Vagina (tissue), 2 donors: ENCODE results near the gene RPL3. TPM values are rescaled to one million over a fixed set of nuclear protein-coding genes. Genes with fewer than 3 reads are reported as not detected.
"Not testable (repeated sequence)": the region's sequence is repeated elsewhere in the genome, so short reads cannot be mapped to it uniquely, and the experiment has no call there.

Experiments used
- DNase-seq, 2 donors: peaks; one replicate each; pipeline ENCODE4 v3.0.0-alpha.2; 2017; ENCODE audit errors: extremely low spot score in 2 of 2
- H3K27ac ChIP-seq: fragments of 200-600 bp; sonication (generic); one replicate; pipeline ENCODE4 v1.5.1; 2019
- H3K27me3 ChIP-seq: fragments of 200-600 bp; sonication (generic); one replicate; pipeline ENCODE4 v1.5.1; 2019
- H3K36me3 ChIP-seq, 2 donors: fragments of 200-600 bp; sonication (generic); one replicate each; pipeline ENCODE4 v1.5.1; 2017 to 2019
- H3K4me1 ChIP-seq: fragments of 200-600 bp; sonication (generic); one replicate; pipeline ENCODE4 v1.5.1; 2019
- H3K4me3 ChIP-seq, 2 donors: fragments of 200-600 bp; sonication (generic); 1 replicate in 1 of 2; 2 replicates in 1 of 2; pipeline ENCODE4 v1.5.1; 2016 to 2019
- H3K9me3 ChIP-seq: fragments of 200-600 bp; sonication (generic); one replicate; pipeline ENCODE4 v1.5.1; 2019
- POLR2A ChIP-seq, 2 donors: fragments of 450-650 bp; IDR thresholded peaks; one replicate each; pipeline ENCODE4 v1.6.1; 2017; ENCODE audit warnings: antibody characterized with exemption in 2 of 2, mild to moderate bottlenecking in 2 of 2, moderate library complexity in 2 of 2
- POLR2AphosphoS5 ChIP-seq, 2 donors: sonication (generic); formaldehyde crosslinking; IDR thresholded peaks; one replicate each; pipeline ENCODE4 v1.9.0; 2017; ENCODE audit warnings: antibody characterized with exemption in 2 of 2, mild to moderate bottlenecking in 2 of 2, low read depth in 1 of 2; ENCODE audit not compliant: insufficient read depth in 1 of 2
- intact Hi-C: fragments of 100-400 bp; cut with DNase I; formaldehyde crosslinking; loops from one replicate; pipeline ENCODE4 v1.15.1; 2023
- total RNA-seq: library from RNA; depleted of rRNA; stranded (reverse); fragments of >200 nt; gene quantifications from one replicate; pipeline ENCODE4 v1.2.3, GENCODE V29; 2016
- TF ChIP-seq, protein P1 (sequence below), 3 experiments: fragments of 450-650 bp in 2 of 3; fragments of 200-600 bp in 1 of 3; sonication (generic) in 1 of 3; IDR thresholded peaks; one replicate each; pipeline ENCODE4 v1.5.1; 2017 to 2019; ENCODE audit warnings: antibody characterized with exemption in 3 of 3, mild to moderate bottlenecking in 2 of 3, moderate library complexity in 2 of 3

The RPL3 gene
- total RNA-seq, 1 donor from 2014 or later: 2,613 TPM

GRCh38 chr22:39345231-39345630, 25.8 kb upstream of the RPL3 start:
- H3K4me1 ChIP-seq: peaks cover 8% of the 10 kb centered on the region
- no peaks in the 10 kb centered on the region for H3K36me3 ChIP-seq
- no peak for DNase-seq

GRCh38 chr22:39344046-39344390, 24.6 kb upstream of the RPL3 start:
- DNase-seq: no peak
- no peak overlapping the region for H3K27ac ChIP-seq
- intact Hi-C loops: no loop called here
- TF ChIP-seq POLR2A (IDR thresholded peaks at IDR 0.05) (no peak), POLR2AphosphoS5 (IDR thresholded peaks at IDR 0.05; ENCODE audit: insufficient read depth in 1 of 2, low read depth in 1 of 2) (no peak)
- TF ChIP-seq, protein P1, sequence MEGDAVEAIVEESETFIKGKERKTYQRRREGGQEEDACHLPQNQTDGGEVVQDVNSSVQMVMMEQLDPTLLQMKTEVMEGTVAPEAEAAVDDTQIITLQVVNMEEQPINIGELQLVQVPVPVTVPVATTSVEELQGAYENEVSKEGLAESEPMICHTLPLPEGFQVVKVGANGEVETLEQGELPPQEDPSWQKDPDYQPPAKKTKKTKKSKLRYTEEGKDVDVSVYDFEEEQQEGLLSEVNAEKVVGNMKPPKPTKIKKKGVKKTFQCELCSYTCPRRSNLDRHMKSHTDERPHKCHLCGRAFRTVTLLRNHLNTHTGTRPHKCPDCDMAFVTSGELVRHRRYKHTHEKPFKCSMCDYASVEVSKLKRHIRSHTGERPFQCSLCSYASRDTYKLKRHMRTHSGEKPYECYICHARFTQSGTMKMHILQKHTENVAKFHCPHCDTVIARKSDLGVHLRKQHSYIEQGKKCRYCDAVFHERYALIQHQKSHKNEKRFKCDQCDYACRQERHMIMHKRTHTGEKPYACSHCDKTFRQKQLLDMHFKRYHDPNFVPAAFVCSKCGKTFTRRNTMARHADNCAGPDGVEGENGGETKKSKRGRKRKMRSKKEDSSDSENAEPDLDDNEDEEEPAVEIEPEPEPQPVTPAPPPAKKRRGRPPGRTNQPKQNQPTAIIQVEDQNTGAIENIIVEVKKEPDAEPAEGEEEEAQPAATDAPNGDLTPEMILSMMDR (IDR thresholded peaks at IDR 0.05): no peak
- H3K4me1 ChIP-seq: peaks cover 3% of the 10 kb centered on the region
- H3K9me3 ChIP-seq: no peaks in the 10 kb centered on the region
- H3K27me3 ChIP-seq: no peaks in the 10 kb centered on the region
- H3K4me3 ChIP-seq: no peak overlapping the region
- H3K36me3 ChIP-seq: no peaks in the 10 kb centered on the region

More at GRCh38 chr22:39345231-39345630, 25.8 kb upstream of the RPL3 start:
- Histone ChIP-seq H3K27ac (no peak overlapping the region), H3K4me3 (no peak overlapping the region), H3K27me3 (no peaks in the 10 kb centered on the region), H3K9me3 (no peaks in the 10 kb centered on the region)
- TF ChIP-seq, protein P1 (IDR thresholded peaks at IDR 0.05): no peak
- TF ChIP-seq POLR2AphosphoS5 (IDR thresholded peaks at IDR 0.05; ENCODE audit: insufficient read depth in 1 of 2, low read depth in 1 of 2) (no peak), POLR2A (IDR thresholded peaks at IDR 0.05) (no peak)
- intact Hi-C loops: no loop called here

GRCh38 chr22:39343259-39344045, 24.0 kb upstream of the RPL3 start:
- Histone ChIP-seq H3K4me1 (no peaks in the 10 kb centered on the region), H3K4me3 (no peak overlapping the region), H3K36me3 (no peaks in the 10 kb centered on the region), H3K27ac (no peak overlapping the region), H3K27me3 (no peaks in the 10 kb centered on the region), H3K9me3 (no peaks in the 10 kb centered on the region)
- intact Hi-C loops: no loop called here
- DNase-seq: no peak
- TF ChIP-seq POLR2AphosphoS5 (IDR thresholded peaks at IDR 0.05; ENCODE audit: insufficient read depth in 1 of 2, low read depth in 1 of 2): peak in 1 of 2 donors; percentile 43
- TF ChIP-seq POLR2A (IDR thresholded peaks at IDR 0.05): no peak
- TF ChIP-seq, protein P1 (IDR thresholded peaks at IDR 0.05): peak in 2 of 3 experiments; percentile 39 to 50

GRCh38 chr22:39341179-39341578, 21.8 kb upstream of the RPL3 start:
- no peaks in the 10 kb centered on the region for H3K4me1 ChIP-seq
- intact Hi-C loops: no loop called here
- no peak for DNase-seq
- no peaks in the 10 kb centered on the region for H3K9me3 ChIP-seq
- TF ChIP-seq POLR2AphosphoS5 (IDR thresholded peaks at IDR 0.05; ENCODE audit: insufficient read depth in 1 of 2, low read depth in 1 of 2) (no peak), POLR2A (IDR thresholded peaks at IDR 0.05) (no peak)
- TF ChIP-seq, protein P1 (IDR thresholded peaks at IDR 0.05): no peak
- no peak overlapping the region for H3K4me3 ChIP-seq
- H3K36me3 ChIP-seq: no peaks in the 10 kb centered on the region
- no peak overlapping the region for H3K27ac ChIP-seq
- H3K27me3 ChIP-seq: no peaks in the 10 kb centered on the region

DNA sequence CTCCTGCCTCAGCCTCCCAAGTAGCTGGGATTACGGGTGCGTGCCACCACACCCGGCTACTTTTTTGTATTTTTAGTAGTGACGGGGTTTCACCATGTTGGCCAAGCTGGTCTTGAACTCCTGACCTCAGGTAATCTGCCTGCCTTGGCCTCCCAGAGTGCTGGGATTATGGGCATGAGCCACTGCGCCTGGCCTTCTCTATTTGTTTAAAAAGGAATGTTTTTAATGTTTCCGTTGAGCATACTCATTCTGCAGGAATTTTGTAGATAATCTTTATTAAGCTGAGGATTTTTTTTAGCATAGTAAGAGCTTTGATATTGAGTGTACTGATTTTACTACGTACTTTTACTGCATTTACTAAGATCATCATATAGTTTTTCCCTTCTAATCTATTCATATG, 20.4 kb upstream of the RPL3 start:
- DNase-seq, H3K4me1 ChIP-seq, H3K27ac ChIP-seq, H3K36me3 ChIP-seq, H3K27me3 ChIP-seq, H3K9me3 ChIP-seq, intact Hi-C loops, H3K4me3 ChIP-seq: not testable (repeated sequence)
